Testis (tissue), 3 donors: ENCODE data around the gene CYP4F11. TPM values are rescaled to one million over a fixed set of nuclear protein-coding genes. Genes with fewer than 3 reads are reported as not detected.

ENCODE experiments used
- DNase-seq: peaks from one replicate; pipeline ENCODE4 v3.0.0-alpha.2; 2019
- H3K27ac ChIP-seq, 2 donors: fragments of 200-600 bp; sonication (generic); one replicate each; pipeline ENCODE4 v1.5.1; 2019
- H3K27me3 ChIP-seq: fragments of 200-600 bp; sonication (generic); one replicate; pipeline ENCODE4 v1.5.1; 2019
- H3K36me3 ChIP-seq: fragments of 200-600 bp; sonication (generic); one replicate; pipeline ENCODE4 v1.5.1; 2017; ENCODE audit warnings: low read depth; ENCODE audit errors: missing control alignments
- H3K4me1 ChIP-seq: fragments of 200-600 bp; sonication (generic); one replicate; pipeline ENCODE4 v1.5.1; 2019
- H3K4me3 ChIP-seq, 2 donors: fragments of 200-600 bp; sonication (generic); one replicate each; pipeline ENCODE4 v1.5.1; 2017 to 2019
- H3K9me3 ChIP-seq: fragments of 200-600 bp; sonication (generic); one replicate; pipeline ENCODE4 v1.5.1; 2017
- CTCF ChIP-seq, 3 experiments: fragments of 450-650 bp in 2 of 3; fragments of 200-600 bp in 1 of 3; sonication (generic) in 1 of 3; IDR thresholded peaks; one replicate each; pipeline ENCODE4 v1.5.1; 2016 to 2019; ENCODE audit warnings: antibody characterized with exemption in 3 of 3, mild to moderate bottlenecking in 2 of 3, moderate library complexity in 1 of 3
- POLR2A ChIP-seq: fragments of 450-650 bp; IDR thresholded peaks from one replicate; pipeline ENCODE4 v1.6.1; 2017; ENCODE audit warnings: antibody characterized with exemption, mild to moderate bottlenecking, moderate library complexity
- WGBS, 2 donors: methylation state at CpG; one replicate each; pipeline ENCODE4 v1.1.5; 2018; 5-methylcytosine and 5-hydroxymethylcytosine counted together
- intact Hi-C: fragments of 100-400 bp; cut with DNase I; formaldehyde crosslinking; loops from one replicate; pipeline ENCODE4 v1.15.1; 2023; ENCODE audit warnings: low total_unique reads
- polyA plus RNA-seq: library from polyadenylated mRNA; stranded (reverse); fragments of 350-450 nt; fragmentation: Illumina TruSeq; extraction: RNeasy Lipid Tissue Mini Kit (QIAGEN cat#74804); gene quantifications from one replicate; pipeline ENCODE4 v1.2.3, GENCODE V29; 2014; ENCODE audit warnings: low read depth, low replicate concordance; ENCODE audit not compliant: insufficient read depth
- total RNA-seq, 2 donors: library from RNA; depleted of rRNA; stranded (reverse); fragments of >200 nt; gene quantifications; one replicate each; pipeline ENCODE4 v1.2.3, GENCODE V29; 2016

The CYP4F11 gene
- total and polyA plus RNA-seq, 3 donors from 2014 or later: 2.6 to 4.3 (median 3.0) TPM

GRCh38 chr19:15869873-15870272, 64.5 kb downstream of the CYP4F11 start:
- intact Hi-C loops: loop anchor here (10.0 kb wide), 1 partner anchor 235 kb away; no protein-coding TSS in a partner anchor

GRCh38 chr19:15869109-15869555, 65.2 kb downstream of the CYP4F11 start:
- Histone ChIP-seq H3K27me3 (no peaks in the 10 kb centered on the region), H3K4me1 (no peaks in the 10 kb centered on the region), H3K36me3 (no peaks in the 10 kb centered on the region), H3K4me3 (no peak overlapping the region), H3K27ac (no peak overlapping the region), H3K9me3 (no peaks in the 10 kb centered on the region)
- intact Hi-C loops: no loop called here
- DNase-seq: peak; percentile 36
- WGBS, 2 donors: 6 to 9% methylated on average over 3 of the region's 3 CpGs
- no peak for TF ChIP-seq POLR2A
- TF ChIP-seq CTCF (IDR thresholded peaks at IDR 0.05): peak in 2 of 3 experiments; percentile 46 to 52

More at GRCh38 chr19:15869873-15870272, 64.5 kb downstream of the CYP4F11 start:
- H3K27ac ChIP-seq: no peak overlapping the region
- TF ChIP-seq CTCF (IDR thresholded peaks at IDR 0.05) (no peak), POLR2A (no peak)
- DNase-seq: no peak
- 66 to 74% methylated on average over 9 of the region's 9 CpGs for WGBS, 2 donors
- H3K36me3 ChIP-seq: no peaks in the 10 kb centered on the region
- H3K4me3 ChIP-seq: no peak overlapping the region
- no peaks in the 10 kb centered on the region for H3K9me3 ChIP-seq
- H3K27me3 ChIP-seq: no peaks in the 10 kb centered on the region
- H3K4me1 ChIP-seq: no peaks in the 10 kb centered on the region

GRCh38 chr19:15866636-15867035, 67.7 kb downstream of the CYP4F11 start:
- no peak for TF ChIP-seq POLR2A
- TF ChIP-seq CTCF (IDR thresholded peaks at IDR 0.05): no peak
- Histone ChIP-seq H3K27ac (no peak overlapping the region), H3K9me3 (no peaks in the 10 kb centered on the region), H3K4me3 (no peak overlapping the region), H3K27me3 (no peaks in the 10 kb centered on the region), H3K36me3 (no peaks in the 10 kb centered on the region), H3K4me1 (no peaks in the 10 kb centered on the region)
- WGBS, 2 donors: 60 to 64% methylated on average over 5 of the region's 5 CpGs
- intact Hi-C loops: no loop called here
- no peak for DNase-seq

- WGBS, 2 donors: 66 to 73% methylated on average over 5 of the region's 5 CpGs
- no peak for TF ChIP-seq POLR2A
- no peak for TF ChIP-seq CTCF (IDR thresholded peaks at IDR 0.05)
- Histone ChIP-seq H3K4me1 (no peaks in the 10 kb centered on the region), H3K36me3 (no peaks in the 10 kb centered on the region), H3K27ac (no peak overlapping the region), H3K9me3 (no peaks in the 10 kb centered on the region), H3K27me3 (no peaks in the 10 kb centered on the region), H3K4me3 (no peak overlapping the region)
- DNase-seq: no peak
- intact Hi-C loops: no loop called here
These were observed 69.5 kb downstream of the CYP4F11 start for GRCh38 chr19:15864824-15865223.

GRCh38 chr19:15863272-15863671, 71.1 kb downstream of the CYP4F11 start:
- Histone ChIP-seq H3K36me3 (no peaks in the 10 kb centered on the region), H3K27me3 (no peaks in the 10 kb centered on the region), H3K4me1 (no peaks in the 10 kb centered on the region), H3K4me3 (no peak overlapping the region), H3K9me3 (no peaks in the 10 kb centered on the region), H3K27ac (no peak overlapping the region)
- TF ChIP-seq CTCF (IDR thresholded peaks at IDR 0.05): no peak
- TF ChIP-seq POLR2A: no peak
- WGBS, 2 donors: 42 to 68% methylated on average over 8 of the region's 8 CpGs
- intact Hi-C loops: no loop called here
- DNase-seq: no peak
